ENCODE measurements around the gene SLC17A5.
"Not testable (repeated sequence)": the region's sequence is repeated elsewhere in the genome, so short reads cannot be mapped to it uniquely, and the experiment has no call there.

Gene SLC17A5

GRCh38 chr6:73695619-73696421 lies 42.0 kb upstream of the SLC17A5 start, which contains the start of gene CD109:
TSS of gene CD109 (plus strand) at chr6:73696203. CDS start at chr6:73696216, 13 bp downstream.
- TF ChIP-seq CTCF (conservative IDR thresholded peaks at IDR 0.05; ENCODE audit: low read depth, low read length) = no peak
- H3K4me3 ChIP-seq (ENCODE audit: low read length) = peak within 1 kb of the TSS; percentile 54
- DNase-seq (ENCODE audit: low read depth) = no peak

- TF ChIP-seq CTCF (conservative IDR thresholded peaks at IDR 0.05; ENCODE audit: low read depth, low read length) = no peak
- DNase-seq (ENCODE audit: low read depth) = no peak
- H3K4me3 ChIP-seq (ENCODE audit: low read length) = no peak overlapping the region
Measured at GRCh38 chr6:73694711-73695411, 41.1 kb upstream of the SLC17A5 start.

- no peak for DNase-seq (ENCODE audit: low read depth)
- no peak overlapping the region for H3K4me3 ChIP-seq (ENCODE audit: low read length)
- TF ChIP-seq CTCF (conservative IDR thresholded peaks at IDR 0.05; ENCODE audit: low read depth, low read length) = no peak
Measured at GRCh38 chr6:73691512-73691911, 37.7 kb upstream of the SLC17A5 start.

- no peak for TF ChIP-seq CTCF (conservative IDR thresholded peaks at IDR 0.05; ENCODE audit: low read depth, low read length)
- no peak for DNase-seq (ENCODE audit: low read depth)
- no peak overlapping the region for H3K4me3 ChIP-seq (ENCODE audit: low read length)
Measured at GRCh38 chr6:73690056-73690455, 36.3 kb upstream of the SLC17A5 start.

GRCh38 chr6:73688351-73688750 lies 34.6 kb upstream of the SLC17A5 start:
- H3K4me3 ChIP-seq (ENCODE audit: low read length) = no peak overlapping the region
- no peak for DNase-seq (ENCODE audit: low read depth)
- no peak for TF ChIP-seq CTCF (conservative IDR thresholded peaks at IDR 0.05; ENCODE audit: low read depth, low read length)

- H3K4me3 ChIP-seq (ENCODE audit: low read length) = not testable (repeated sequence)
Measured at GRCh38 chr6:73683574-73683973, 29.8 kb upstream of the SLC17A5 start.

GRCh38 chr6:73680289-73680918 lies 26.6 kb upstream of the SLC17A5 start:
- H3K4me3 ChIP-seq (ENCODE audit: low read length) = no peak overlapping the region
- DNase-seq (ENCODE audit: low read depth) = no peak
- no peak for TF ChIP-seq CTCF (conservative IDR thresholded peaks at IDR 0.05; ENCODE audit: low read depth, low read length)

More at GRCh38 chr6:73683574-73683973, 29.8 kb upstream of the SLC17A5 start:
- not testable (repeated sequence) for DNase-seq (ENCODE audit: low read depth)

- not testable (repeated sequence) for DNase-seq (ENCODE audit: low read depth); H3K4me3 ChIP-seq (ENCODE audit: low read length)
Measured at GRCh38 chr6:73679846-73680245, 26.1 kb upstream of the SLC17A5 start.
